SH-SY5Y (cell line): ENCODE data around the gene RHOV.

Source experiments
- GATA2 ChIP-seq: IDR thresholded peaks from 2 replicates; pipeline ENCODE4 v1.6.1; 2011; ENCODE audit warnings: mild to moderate bottlenecking, low read depth, low read length
- GATA3 ChIP-seq: IDR thresholded peaks from 2 replicates; pipeline ENCODE4 v1.6.1; 2011; ENCODE audit warnings: low read depth, mild to moderate bottlenecking, low read length, moderate library complexity

The RHOV gene

GRCh38 chr15:40850576-40851112, 23.4 kb downstream of the RHOV start:
- TF ChIP-seq GATA3 (no peak), GATA2 (no peak)

- no peak for TF ChIP-seq GATA2
Measured at GRCh38 chr15:40847223-40847961, 26.6 kb downstream of the RHOV start.

- TF ChIP-seq GATA2, result no peak
- no peak for TF ChIP-seq GATA3
Measured at GRCh38 chr15:40846841-40847222, 27.2 kb downstream of the RHOV start.

GRCh38 chr15:40845511-40846284, 28.3 kb downstream of the RHOV start:
- TF ChIP-seq GATA3 (no peak), GATA2 (no peak)

GRCh38 chr15:40845036-40845435, 29.0 kb downstream of the RHOV start:
- TF ChIP-seq GATA3 (no peak), GATA2 (no peak)

GRCh38 chr15:40844696-40845030, 29.4 kb downstream of the RHOV start:
- no peak for TF ChIP-seq GATA2
- no peak for TF ChIP-seq GATA3

GRCh38 chr15:40843885-40844695, 29.9 kb downstream of the RHOV start, which contains the start of gene SPINT1:
Gene SPINT1 (plus strand): TSS chr15:40844048. CDS start chr15:40844555, 507 bp downstream.
- TF ChIP-seq GATA2, result no peak
- no peak for TF ChIP-seq GATA3

- TF ChIP-seq GATA3 (no peak), GATA2 (no peak)
Measured at GRCh38 chr15:40843261-40843884, 30.7 kb downstream of the RHOV start.

- TF ChIP-seq GATA2, result no peak
- TF ChIP-seq GATA3, result no peak
Measured at GRCh38 chr15:40841741-40842140, 32.3 kb downstream of the RHOV start.

- TF ChIP-seq GATA2, result no peak
- TF ChIP-seq GATA3, result no peak
Measured at GRCh38 chr15:40838756-40839155, 35.3 kb downstream of the RHOV start.

GRCh38 chr15:40836020-40836419, 38.0 kb downstream of the RHOV start:
- TF ChIP-seq GATA3 (no peak), GATA2 (no peak)

GRCh38 chr15:40832903-40833302, 41.1 kb downstream of the RHOV start:
- TF ChIP-seq GATA2 (no peak), GATA3 (no peak)

- no peak for TF ChIP-seq GATA2
- no peak for TF ChIP-seq GATA3
Measured at GRCh38 chr15:40831861-40832260, 42.2 kb downstream of the RHOV start.

- no peak for TF ChIP-seq GATA2
- TF ChIP-seq GATA3, result no peak
Measured at GRCh38 chr15:40830884-40831283, 43.1 kb downstream of the RHOV start.
